WI38 (cell line): ENCODE measurements around the gene TUBA1C.
"Not testable (repeated sequence)": the region's sequence is repeated elsewhere in the genome, so short reads cannot be mapped to it uniquely, and the experiment has no call there.

Source experiments
- H3K4me3 ChIP-seq: 2 replicates; pipeline ENCODE4 v1.5.1; 2011; ENCODE audit warnings: low read depth, mild to moderate bottlenecking, control low read depth, low read length
- TF ChIP-seq, protein P1 (sequence below): IDR thresholded peaks from 2 replicates; pipeline ENCODE4 v1.5.1; 2012; ENCODE audit warnings: low read depth, mild to moderate bottlenecking, control low read depth, low read length

The TUBA1C gene

DNA sequence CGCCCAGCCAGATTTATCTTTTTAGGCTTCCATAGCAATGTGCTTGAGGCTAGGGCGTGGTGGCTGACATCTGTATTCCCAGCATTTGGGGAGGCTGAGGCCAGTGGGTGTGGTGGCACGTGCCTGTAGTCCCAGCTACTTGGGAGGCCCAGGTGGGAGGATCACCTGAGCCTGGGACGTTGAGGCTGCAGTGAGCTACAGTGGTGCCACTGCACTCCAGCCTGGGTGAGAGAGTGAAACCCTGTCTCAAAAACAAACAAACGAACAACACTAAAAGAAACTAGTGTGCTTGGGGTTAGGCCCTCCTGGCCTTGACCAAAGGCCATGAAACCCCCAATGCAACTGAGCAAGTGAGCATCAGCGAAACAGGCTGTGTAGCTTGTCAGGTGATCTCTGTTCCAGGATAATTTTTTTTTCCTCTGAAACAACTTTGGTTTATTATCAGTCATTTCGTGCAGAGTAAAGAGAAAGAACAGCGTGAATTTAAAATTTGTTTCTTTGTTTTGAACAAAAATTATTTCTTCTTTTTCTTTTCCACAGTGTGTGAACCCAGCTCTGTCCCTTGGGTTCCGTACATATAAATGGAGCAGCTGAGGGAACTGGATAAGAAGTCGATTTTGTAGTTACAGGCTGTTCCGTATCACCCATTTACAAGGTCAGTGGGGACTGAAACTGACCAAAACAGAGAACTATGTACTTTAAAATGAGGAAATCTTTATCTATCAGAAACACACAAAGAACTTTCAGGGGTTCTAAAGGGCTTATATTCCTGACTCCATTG is 8.8 kb upstream of the TUBA1C start:
- no peak overlapping the region for H3K4me3 ChIP-seq
- TF ChIP-seq, protein P1, sequence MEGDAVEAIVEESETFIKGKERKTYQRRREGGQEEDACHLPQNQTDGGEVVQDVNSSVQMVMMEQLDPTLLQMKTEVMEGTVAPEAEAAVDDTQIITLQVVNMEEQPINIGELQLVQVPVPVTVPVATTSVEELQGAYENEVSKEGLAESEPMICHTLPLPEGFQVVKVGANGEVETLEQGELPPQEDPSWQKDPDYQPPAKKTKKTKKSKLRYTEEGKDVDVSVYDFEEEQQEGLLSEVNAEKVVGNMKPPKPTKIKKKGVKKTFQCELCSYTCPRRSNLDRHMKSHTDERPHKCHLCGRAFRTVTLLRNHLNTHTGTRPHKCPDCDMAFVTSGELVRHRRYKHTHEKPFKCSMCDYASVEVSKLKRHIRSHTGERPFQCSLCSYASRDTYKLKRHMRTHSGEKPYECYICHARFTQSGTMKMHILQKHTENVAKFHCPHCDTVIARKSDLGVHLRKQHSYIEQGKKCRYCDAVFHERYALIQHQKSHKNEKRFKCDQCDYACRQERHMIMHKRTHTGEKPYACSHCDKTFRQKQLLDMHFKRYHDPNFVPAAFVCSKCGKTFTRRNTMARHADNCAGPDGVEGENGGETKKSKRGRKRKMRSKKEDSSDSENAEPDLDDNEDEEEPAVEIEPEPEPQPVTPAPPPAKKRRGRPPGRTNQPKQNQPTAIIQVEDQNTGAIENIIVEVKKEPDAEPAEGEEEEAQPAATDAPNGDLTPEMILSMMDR = no peak

DNA sequence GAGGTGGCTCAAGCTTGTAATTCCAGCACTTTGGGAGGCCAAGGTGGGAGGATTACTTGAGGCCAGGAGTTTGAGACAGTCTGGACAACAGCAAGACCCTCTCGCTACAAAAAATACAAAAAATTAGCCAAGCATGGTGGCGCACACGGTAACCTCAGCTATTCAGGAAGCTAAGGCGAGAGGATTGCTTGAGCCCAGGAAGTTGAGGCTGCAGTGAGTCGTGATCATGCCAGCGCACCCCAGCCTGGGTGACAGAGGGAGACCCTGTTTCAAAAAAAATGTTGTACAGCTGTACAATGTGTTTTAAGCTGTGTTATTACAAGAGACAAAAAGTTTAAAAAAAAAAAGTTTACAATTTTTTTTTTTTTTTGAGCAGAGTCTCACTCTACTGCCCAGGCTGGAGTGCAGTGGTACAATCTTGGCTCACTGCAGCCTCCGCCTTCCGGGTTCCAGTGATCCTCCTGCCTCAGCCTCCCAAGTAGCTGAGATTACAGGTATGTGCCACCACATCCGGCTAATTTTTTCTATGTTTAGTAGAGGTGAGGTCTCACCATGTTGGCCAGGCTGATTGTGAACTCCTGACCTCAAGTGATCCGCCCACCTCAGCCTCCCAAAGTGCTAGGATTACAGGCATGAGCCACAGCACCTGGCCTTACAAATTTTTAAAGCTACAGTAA is 7.2 kb upstream of the TUBA1C start:
- H3K4me3 ChIP-seq = not testable (repeated sequence)

DNA sequence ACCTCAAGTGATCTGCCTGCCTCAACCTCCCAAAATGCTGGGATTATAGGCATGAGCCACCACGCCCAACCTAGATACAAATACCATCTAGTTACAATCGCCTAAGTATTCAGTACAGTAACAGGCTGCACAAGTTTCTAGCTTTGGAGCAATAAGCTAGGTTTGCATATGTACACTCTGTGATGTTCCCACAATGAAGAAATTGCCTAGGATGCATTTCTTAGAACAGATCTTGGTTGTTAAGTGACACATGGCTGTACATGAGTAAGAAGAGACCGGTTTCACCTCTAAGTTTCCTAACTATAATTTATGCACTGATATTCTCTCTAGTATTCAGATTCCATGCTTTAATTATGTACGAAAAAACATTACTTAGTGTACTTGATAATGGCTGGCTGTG is 5.4 kb upstream of the TUBA1C start:
- H3K4me3 ChIP-seq = no peak overlapping the region
- TF ChIP-seq, protein P1 = no peak

DNA sequence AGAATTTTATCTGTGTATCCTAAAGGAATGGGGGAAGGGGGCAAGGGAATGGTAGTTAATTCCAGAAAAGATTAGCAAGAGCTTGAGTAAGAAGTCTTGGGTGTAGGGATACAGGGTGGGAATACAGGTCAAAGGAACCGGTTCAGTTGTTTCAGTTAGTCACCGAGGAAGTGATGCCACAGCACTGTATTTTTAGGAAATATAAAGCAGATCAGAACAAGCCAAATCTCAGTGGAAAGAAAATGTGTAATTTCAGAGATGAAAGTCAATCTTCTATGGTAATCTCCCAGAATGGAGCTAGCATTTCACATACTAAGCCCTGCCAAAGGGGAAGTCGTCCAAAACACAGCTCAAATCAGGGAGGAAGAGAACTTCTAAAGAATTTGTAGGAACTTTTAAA is 4.7 kb upstream of the TUBA1C start:
- TF ChIP-seq, protein P1 = no peak
- 0 out of 2 replicates have a peak overlapping the region, but pooled peaks have one; percentile 9 for H3K4me3 ChIP-seq

DNA sequence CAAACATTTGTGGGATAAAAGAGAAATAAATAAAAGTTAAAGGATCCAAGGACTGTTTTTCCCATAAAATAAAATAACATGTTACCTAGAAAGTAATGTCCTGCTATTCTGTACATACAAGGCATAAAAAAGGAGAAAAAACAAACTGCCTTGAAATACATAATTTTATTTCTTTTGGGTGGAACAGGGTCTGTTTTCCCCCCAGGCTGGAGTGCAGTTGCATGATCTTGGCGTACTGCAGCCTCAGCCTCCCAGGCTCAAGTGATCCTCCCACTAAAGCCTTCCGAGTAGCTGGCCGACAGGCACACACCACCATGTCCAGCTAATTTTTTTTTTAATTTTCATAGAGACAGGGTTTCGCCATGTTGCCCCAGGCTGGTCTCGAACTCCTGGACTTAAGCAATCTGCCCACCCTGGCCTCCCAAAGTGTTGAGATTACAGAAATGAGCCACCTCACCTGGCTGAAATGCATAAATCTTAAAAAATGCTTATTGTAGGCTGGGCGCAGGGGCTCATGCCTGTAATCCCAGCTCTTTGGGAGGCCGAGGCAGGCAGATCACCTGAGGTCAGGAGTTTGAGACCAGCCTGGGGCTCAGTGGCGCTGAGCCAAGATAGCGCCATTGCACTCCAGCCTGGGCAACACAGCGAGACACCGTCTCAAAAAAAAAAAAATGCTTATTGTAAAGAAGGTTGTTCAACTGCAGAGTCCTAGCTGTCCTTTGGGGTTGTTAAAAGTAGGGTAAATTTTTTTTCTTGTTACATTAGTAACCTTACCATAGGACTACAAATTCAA is 4.1 kb upstream of the TUBA1C start:
- TF ChIP-seq, protein P1 = no peak

DNA sequence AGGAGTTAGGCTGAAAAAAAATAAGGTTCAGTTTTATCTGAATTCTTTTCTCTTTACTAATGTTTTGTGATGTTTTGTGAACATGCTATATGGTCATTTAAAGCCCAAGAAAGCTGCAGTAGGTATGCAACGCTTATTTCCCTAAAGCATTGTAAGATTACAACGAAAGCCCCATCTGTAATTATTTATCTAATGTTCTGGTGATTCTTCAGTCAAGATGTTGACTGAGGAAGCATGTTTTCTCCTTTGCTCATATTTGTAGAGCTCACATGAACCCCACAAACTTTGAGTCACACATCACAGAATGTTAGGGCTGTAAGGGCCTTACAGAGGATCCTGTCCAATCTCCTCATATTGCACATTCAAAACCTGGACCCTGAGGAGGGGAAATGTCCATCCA is 3.2 kb upstream of the TUBA1C start:
- no peak overlapping the region for H3K4me3 ChIP-seq
- TF ChIP-seq, protein P1 = no peak

More for the DNA sequence above, 4.1 kb upstream of the TUBA1C start:
- 0 out of 2 replicates have a peak overlapping the region, but pooled peaks have one; percentile 9 for H3K4me3 ChIP-seq

DNA sequence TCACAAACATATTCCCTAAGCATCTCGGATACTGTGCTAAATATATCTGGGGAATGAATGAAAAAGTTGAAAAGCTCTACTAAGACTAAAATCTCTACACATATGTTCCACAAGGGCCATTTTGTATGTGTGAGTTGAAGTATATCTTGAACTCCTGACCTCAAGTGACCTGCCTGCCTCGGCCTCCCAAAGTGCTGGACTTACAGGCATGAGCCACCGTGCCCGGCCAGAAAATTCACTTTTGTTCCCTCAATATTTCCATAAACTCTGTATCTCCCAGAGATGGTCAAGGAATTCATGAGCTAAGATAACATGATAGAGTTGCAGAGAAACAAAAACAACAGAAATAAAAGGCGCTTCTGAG is 1.5 kb upstream of the TUBA1C start:
- TF ChIP-seq, protein P1 = no peak
- no peak overlapping the region for H3K4me3 ChIP-seq
